ENCODE data around the gene A4GALT. TPM values are rescaled to one million over a fixed set of nuclear protein-coding genes. Genes with fewer than 3 reads are reported as not detected.
"Not testable (repeated sequence)": the region's sequence is repeated elsewhere in the genome, so short reads cannot be mapped to it uniquely, and the experiment has no call there.

A4GALT gene
- total RNA-seq, 1 experiment from 2014 or later, result 3.4 TPM

DNA sequence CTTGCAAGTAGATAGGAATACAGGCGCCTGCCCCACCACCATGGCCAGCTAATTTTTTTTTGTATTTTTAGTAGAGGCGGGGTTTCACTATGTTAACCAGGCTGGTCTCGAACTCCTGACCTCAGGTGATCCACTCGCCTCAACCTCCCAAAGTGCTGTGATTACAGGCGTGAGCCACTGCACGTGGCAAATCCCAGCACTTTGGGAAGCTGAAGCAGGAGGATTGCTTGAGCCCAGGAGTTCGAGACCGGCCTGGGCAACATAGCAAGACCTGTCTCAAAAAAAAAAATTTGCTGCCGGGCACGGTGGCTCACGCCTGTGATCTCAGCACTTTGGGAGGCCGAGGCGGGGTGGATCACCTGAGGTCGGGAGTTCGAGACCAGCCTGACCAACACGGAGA, 34.5 kb upstream of the A4GALT start:
- H3K79me1 ChIP-seq (ENCODE audit: insufficient read depth, low read depth, low read length, poor library complexity, severe bottlenecking); H3K27ac Mint-ChIP-seq: not testable (repeated sequence)
- no CpG with 5 or more reads among the region's 16 CpGs for WGBS (ENCODE audit: extremely low coverage, insufficient read length, low lambda C conversion rate)

More for the DNA sequence above, 34.5 kb upstream of the A4GALT start:
- H4K20me1 ChIP-seq (ENCODE audit: control insufficient read depth, insufficient read depth, insufficient read length); H3K79me2 ChIP-seq (ENCODE audit: insufficient read depth, low read length); H3K27me3 Mint-ChIP-seq (ENCODE audit: low read depth); H4K8ac ChIP-seq (replicated peaks; ENCODE audit: insufficient read length, low read depth, low read length); H3K14ac ChIP-seq (ENCODE audit: insufficient read depth, low read length); DNase-seq; H2BK120ac ChIP-seq (ENCODE audit: low read depth, low read length, poor library complexity, severe bottlenecking); H3K9me3 Mint-ChIP-seq; H2AFZ ChIP-seq (ENCODE audit: low read length); H4K5ac ChIP-seq (ENCODE audit: insufficient read length, low read depth, low read length); H3K36me3 Mint-ChIP-seq (ENCODE audit: insufficient read depth in 1 of 3, low read depth in 3 of 3); H2BK12ac ChIP-seq (ENCODE audit: insufficient read length, low read depth, low read length); H3K18ac ChIP-seq (ENCODE audit: insufficient read length, low read depth, low read length); H2BK5ac ChIP-seq (ENCODE audit: insufficient read length, low read length); H3K56ac ChIP-seq (ENCODE audit: insufficient read length, low read depth, low read length); H3K4ac ChIP-seq (ENCODE audit: low read depth, low read length); H3K9ac ChIP-seq (ENCODE audit: extremely low read depth, insufficient read length, low read length); H3T11ph ChIP-seq (ENCODE audit: low read length); H2BK20ac ChIP-seq (ENCODE audit: low read depth, low read length, poor library complexity, severe bottlenecking); H3K23me2 ChIP-seq (ENCODE audit: insufficient read length, low read depth, low read length, poor library complexity, severe bottlenecking); H2BK15ac ChIP-seq (ENCODE audit: low read depth, low read length); H2AK5ac ChIP-seq (ENCODE audit: insufficient read length, low read length); H3K23ac ChIP-seq (ENCODE audit: insufficient read length, low read depth, low read length); H3K4me3 Mint-ChIP-seq; H3K4me2 ChIP-seq (ENCODE audit: insufficient read depth, insufficient read length, low read length); H3K27ac ChIP-seq (ENCODE audit: insufficient read length, low read depth, low read length); H3K27me3 ChIP-seq (ENCODE audit: insufficient read depth, low read length); H3K9me3 ChIP-seq (ENCODE audit: control insufficient read depth, low read depth, low read length); H3K4me1 ChIP-seq (ENCODE audit: insufficient read depth, low read length); H4K91ac ChIP-seq (ENCODE audit: insufficient read length, low read depth, low read length): not testable (repeated sequence)
- peaks cover 18 to 30% of the 10 kb centered on the region in 2 experiments for H3K4me1 Mint-ChIP-seq
